Caco-2 (cell line): ENCODE data around the gene KREMEN2. TPM values are rescaled to one million over a fixed set of nuclear protein-coding genes. Genes with fewer than 3 reads are reported as not detected.
A peak's percentile ranks its signal among the peaks of the same experiment; 100 is the strongest.

Experiments used
- BruUV-seq: library from RNA; stranded (reverse); fragments of 400-500 nt; replicated peaks from 2 replicates; lab custom pipeline; 2021; lab: Mats Ljungman, UMichigan
- CTCF ChIA-PET: fragments of 300-600 bp; sonication (Branson Sonifier 250); formaldehyde crosslinking; loops from one replicate; lab custom pipeline; 2022; ENCODE audit warnings: antibody characterized with exemption; lab: Charles Lee
- POLR2A ChIA-PET: fragments of 300-600 bp; sonication (Branson Sonifier 250); formaldehyde crosslinking; loops from one replicate; lab custom pipeline; 2022; ENCODE audit warnings: antibody characterized with exemption; lab: Charles Lee
- DNase-seq, 2 experiments: peaks; one replicate each; pipeline versions ENCODE4 v3.0.0 to v3.0.0-alpha.2; 2020 to 2022
- H3K27me3 ChIP-seq: replicated peaks from 2 replicates; pipeline ENCODE4 v1.6.0; 2011; ENCODE audit warnings: low read length; ENCODE audit not compliant: control insufficient read depth, insufficient read depth
- H3K36me3 ChIP-seq: 2 replicates; pipeline ENCODE4 v1.5.1; 2011; ENCODE audit warnings: low read length; ENCODE audit not compliant: control insufficient read depth, insufficient read depth
- H3K4me1 ChIP-seq: fragments of 250-450 bp; sonication (Bioruptor Pico); 2 replicates; pipeline ENCODE4 v1.5.1; 2020; ENCODE audit warnings: mild to moderate bottlenecking
- H3K4me3 ChIP-seq: 2 replicates; pipeline ENCODE4 v1.5.1; 2011; ENCODE audit warnings: low read depth, mild to moderate bottlenecking, control low read depth, low read length
- H3K9me3 ChIP-seq: fragments of 250-450 bp; sonication (Bioruptor Pico); 2 replicates; pipeline ENCODE4 v1.5.1; 2020; ENCODE audit warnings: mild to moderate bottlenecking, moderate library complexity
- H3K27ac Mint-ChIP-seq: one replicate; pipeline ENCODE4 v1.8.0; 2022; ENCODE audit warnings: mixed read lengths; ENCODE audit not compliant: unreplicated experiment
- H3K27me3 Mint-ChIP-seq: one replicate; pipeline ENCODE4 v1.8.0; 2022; ENCODE audit warnings: mixed read lengths; ENCODE audit not compliant: insufficient read depth, unreplicated experiment
- H3K36me3 Mint-ChIP-seq: one replicate; pipeline ENCODE4 v1.8.0; 2022; ENCODE audit warnings: mild to moderate bottlenecking, mixed read lengths; ENCODE audit not compliant: insufficient read depth, unreplicated experiment
- H3K4me1 Mint-ChIP-seq: one replicate; pipeline ENCODE4 v1.8.0; 2022; ENCODE audit warnings: low read depth, mixed read lengths; ENCODE audit not compliant: unreplicated experiment
- H3K4me3 Mint-ChIP-seq: one replicate; pipeline ENCODE4 v1.8.0; 2022; ENCODE audit warnings: mild to moderate bottlenecking, moderate library complexity, mixed read lengths; ENCODE audit not compliant: unreplicated experiment
- H3K9me3 Mint-ChIP-seq: one replicate; pipeline ENCODE4 v1.8.0; 2022; ENCODE audit warnings: mixed read lengths; ENCODE audit not compliant: unreplicated experiment
- intact Hi-C: fragments of 100-400 bp; cut with micrococcal nuclease; formaldehyde crosslinking; loops from one replicate; pipeline ENCODE4 v1.10.0; 2022; ENCODE audit not compliant: unreplicated experiment
- total RNA-seq: library from RNA; stranded (reverse); gene quantifications from 2 replicates; pipeline ENCODE4 v1.2.3, GENCODE V29; 2022
- TF ChIP-seq, protein P1 (sequence below), 2 experiments: fragments of 200-600 bp in 1 of 2; IDR thresholded peaks; 1 replicate in 1 of 2; 2 replicates in 1 of 2; pipeline versions ENCODE4 v1.5.1 to v1.8.0; 2011 to 2022; ENCODE audit warnings: antibody characterized with exemption in 1 of 2, control low read depth in 1 of 2, inconsistent platforms in 1 of 2, low read depth in 1 of 2, low read length in 1 of 2, mild to moderate bottlenecking in 1 of 2, moderate library complexity in 1 of 2; ENCODE audit not compliant: insufficient read depth in 1 of 2, severe bottlenecking in 1 of 2, unreplicated experiment in 1 of 2

Gene KREMEN2
- total RNA-seq, 1 experiment from 2014 or later: 2.2 TPM

DNA sequence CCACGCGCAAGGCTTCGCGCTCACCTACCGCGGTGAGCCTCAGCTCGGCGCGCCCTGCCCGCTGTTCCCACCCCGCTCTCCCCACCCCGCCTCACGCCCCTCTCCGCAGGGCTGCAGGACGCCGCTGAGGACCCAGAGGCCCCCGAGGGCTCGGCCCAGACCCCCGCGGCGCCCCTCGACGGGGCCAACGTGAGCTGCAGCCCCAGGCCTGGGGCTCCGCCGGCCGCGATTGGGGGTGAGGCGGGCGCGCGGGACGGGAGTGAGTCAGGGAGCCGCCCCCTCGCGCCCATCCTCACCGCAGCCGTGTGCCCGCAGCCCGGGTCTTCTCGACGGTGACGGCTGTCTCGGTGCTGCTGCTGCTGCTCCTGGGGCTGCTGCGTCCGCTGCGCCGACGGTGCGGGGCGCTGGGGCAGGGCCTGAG is 3.1 kb downstream of the KREMEN2 start:
- TF ChIP-seq, protein P1, sequence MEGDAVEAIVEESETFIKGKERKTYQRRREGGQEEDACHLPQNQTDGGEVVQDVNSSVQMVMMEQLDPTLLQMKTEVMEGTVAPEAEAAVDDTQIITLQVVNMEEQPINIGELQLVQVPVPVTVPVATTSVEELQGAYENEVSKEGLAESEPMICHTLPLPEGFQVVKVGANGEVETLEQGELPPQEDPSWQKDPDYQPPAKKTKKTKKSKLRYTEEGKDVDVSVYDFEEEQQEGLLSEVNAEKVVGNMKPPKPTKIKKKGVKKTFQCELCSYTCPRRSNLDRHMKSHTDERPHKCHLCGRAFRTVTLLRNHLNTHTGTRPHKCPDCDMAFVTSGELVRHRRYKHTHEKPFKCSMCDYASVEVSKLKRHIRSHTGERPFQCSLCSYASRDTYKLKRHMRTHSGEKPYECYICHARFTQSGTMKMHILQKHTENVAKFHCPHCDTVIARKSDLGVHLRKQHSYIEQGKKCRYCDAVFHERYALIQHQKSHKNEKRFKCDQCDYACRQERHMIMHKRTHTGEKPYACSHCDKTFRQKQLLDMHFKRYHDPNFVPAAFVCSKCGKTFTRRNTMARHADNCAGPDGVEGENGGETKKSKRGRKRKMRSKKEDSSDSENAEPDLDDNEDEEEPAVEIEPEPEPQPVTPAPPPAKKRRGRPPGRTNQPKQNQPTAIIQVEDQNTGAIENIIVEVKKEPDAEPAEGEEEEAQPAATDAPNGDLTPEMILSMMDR (IDR thresholded peaks at IDR 0.05; ENCODE audit: insufficient read depth in 1 of 2, low read depth in 1 of 2, low read length in 1 of 2, severe bottlenecking in 1 of 2, unreplicated experiment in 1 of 2): no peak
- H3K4me3 Mint-ChIP-seq: no peak overlapping the region
- no peaks in the 10 kb centered on the region for H3K36me3 ChIP-seq
- no peak overlapping the region for H3K4me3 ChIP-seq
- no peaks in the 10 kb centered on the region for H3K9me3 Mint-ChIP-seq
- POLR2A ChIA-PET: no interaction called here
- H3K4me1 ChIP-seq: peaks cover 17% of the 10 kb centered on the region
- intact Hi-C loops: no loop called here
- no TSS peak for BruUV-seq
- H3K9me3 ChIP-seq: no peaks in the 10 kb centered on the region
- CTCF ChIA-PET: no interaction called here
- no peak overlapping the region for H3K27ac Mint-ChIP-seq
- H3K27me3 ChIP-seq: no peaks in the 10 kb centered on the region
- no peaks in the 10 kb centered on the region for H3K4me1 Mint-ChIP-seq
- no peak for DNase-seq
- H3K27me3 Mint-ChIP-seq: no peaks in the 10 kb centered on the region
- peaks cover 35% of the 10 kb centered on the region for H3K36me3 Mint-ChIP-seq

DNA sequence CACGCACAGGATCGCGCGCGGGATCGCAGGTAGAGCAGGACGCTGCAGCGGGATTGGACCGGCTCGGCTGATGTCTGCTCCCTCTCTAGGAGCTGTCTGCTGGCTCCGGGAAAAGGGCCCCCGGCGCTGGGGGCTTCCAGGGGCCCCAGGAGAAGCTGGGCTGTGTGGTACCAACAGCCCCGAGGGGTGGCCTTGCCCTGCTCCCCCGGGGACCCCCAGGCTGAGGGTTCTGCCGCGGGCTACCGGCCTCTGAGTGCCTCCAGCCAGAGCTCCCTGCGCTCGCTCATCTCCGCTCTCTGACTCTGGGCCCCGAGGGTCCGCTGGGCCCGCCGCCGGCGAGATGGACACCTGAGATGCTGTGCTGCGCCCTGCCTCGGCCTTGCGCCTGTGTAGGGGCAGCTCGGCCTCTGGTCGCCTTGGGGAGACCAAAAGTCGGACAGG is 3.7 kb downstream of the KREMEN2 start:
- POLR2A ChIA-PET: no interaction called here
- Histone ChIP-seq H3K36me3 (no peaks in the 10 kb centered on the region), H3K4me1 (peaks cover 15% of the 10 kb centered on the region), H3K27me3 (no peaks in the 10 kb centered on the region), H3K9me3 (no peaks in the 10 kb centered on the region), H3K4me3 (no peak overlapping the region)
- DNase-seq: no peak
- no peak overlapping the region for H3K27ac Mint-ChIP-seq
- H3K4me1 Mint-ChIP-seq: no peaks in the 10 kb centered on the region
- no peaks in the 10 kb centered on the region for H3K27me3 Mint-ChIP-seq
- BruUV-seq: no TSS peak
- intact Hi-C loops: no loop called here
- H3K36me3 Mint-ChIP-seq: peaks cover 40% of the 10 kb centered on the region
- CTCF ChIA-PET: interaction anchor here (0.6 kb wide), 1 partner anchor 36 kb away, joined by 4 read pairs; no protein-coding TSS in a partner anchor
- no peaks in the 10 kb centered on the region for H3K9me3 Mint-ChIP-seq
- H3K4me3 Mint-ChIP-seq: peak overlapping the region; percentile 75
- TF ChIP-seq, protein P1 (IDR thresholded peaks at IDR 0.05; ENCODE audit: insufficient read depth in 1 of 2, low read depth in 1 of 2, low read length in 1 of 2, severe bottlenecking in 1 of 2, unreplicated experiment in 1 of 2): no peak

DNA sequence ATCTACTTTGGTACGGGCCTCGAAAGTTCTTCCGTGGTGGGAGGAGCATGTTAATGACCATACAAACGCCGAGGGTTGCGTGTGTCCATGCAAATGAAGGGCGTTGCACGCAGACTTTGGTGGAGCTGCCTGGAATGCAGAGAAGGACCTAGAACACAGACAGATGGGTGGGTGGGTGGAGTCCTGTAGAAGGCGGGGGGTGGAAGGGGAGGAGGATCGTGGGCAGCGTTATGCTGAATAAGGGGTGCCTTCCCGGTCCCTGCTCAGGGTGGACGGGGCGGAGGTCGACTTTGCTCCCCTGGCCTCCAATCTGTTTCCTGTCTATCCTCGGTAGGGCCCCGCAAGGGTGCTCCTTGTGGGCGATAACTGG is 4.3 kb downstream of the KREMEN2 start:
- intact Hi-C loops: no loop called here
- Histone ChIP-seq H3K4me3 (peak overlapping the region; percentile 82), H3K9me3 (no peaks in the 10 kb centered on the region), H3K4me1 (peaks cover 11% of the 10 kb centered on the region), H3K27me3 (no peaks in the 10 kb centered on the region), H3K36me3 (no peaks in the 10 kb centered on the region)
- Mint-ChIP-seq H3K4me1 (no peaks in the 10 kb centered on the region), H3K9me3 (no peaks in the 10 kb centered on the region), H3K36me3 (peaks cover 46% of the 10 kb centered on the region), H3K27ac (peak overlapping the region; percentile 50), H3K27me3 (no peaks in the 10 kb centered on the region), H3K4me3 (peak overlapping the region; percentile 75)
- POLR2A ChIA-PET: no interaction called here
- BruUV-seq: no TSS peak
- peak; percentile 46 to 83 for DNase-seq
- CTCF ChIA-PET: interaction anchor here (0.6 kb wide), 1 partner anchor 36 kb away, joined by 4 read pairs; no protein-coding TSS in a partner anchor
- TF ChIP-seq, protein P1 (IDR thresholded peaks at IDR 0.05; ENCODE audit: insufficient read depth in 1 of 2, low read depth in 1 of 2, low read length in 1 of 2, severe bottlenecking in 1 of 2, unreplicated experiment in 1 of 2): no peak
